GM19468 (cell line): ENCODE data around the gene SORCS2.

ENCODE experiments used
- ATAC-seq: cut with Tn5 transposase; IDR thresholded peaks from one replicate; pipeline ENCODE4 v1.9.1; 2021; ENCODE audit warnings: mild to moderate bottlenecking, moderate library complexity, moderate number of reproducible peaks; ENCODE audit not compliant: unreplicated experiment; ENCODE audit errors: extremely low read depth

SORCS2 gene

DNA sequence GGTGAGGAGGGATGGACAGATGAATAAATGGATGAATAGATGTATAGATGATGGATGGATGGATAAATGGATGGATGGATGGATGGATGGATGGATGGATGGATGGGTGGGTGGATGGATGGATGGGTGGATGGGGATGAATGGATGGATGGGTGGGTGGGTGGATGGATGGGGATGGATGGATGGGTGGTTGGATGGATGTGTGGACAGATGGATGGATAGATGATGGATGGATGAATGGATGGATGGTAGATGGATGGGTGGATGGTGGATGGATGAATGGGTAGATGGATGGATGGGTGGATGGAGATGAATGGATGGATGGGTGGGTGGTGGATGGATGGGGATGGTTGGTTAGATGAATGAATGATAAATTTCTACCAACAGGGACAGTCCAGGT, 449.4 kb downstream of the SORCS2 start:
- ATAC-seq = no peak

- ATAC-seq = no peak
Measured at GRCh38 chr4:7642741-7643458, 450.6 kb downstream of the SORCS2 start.

DNA sequence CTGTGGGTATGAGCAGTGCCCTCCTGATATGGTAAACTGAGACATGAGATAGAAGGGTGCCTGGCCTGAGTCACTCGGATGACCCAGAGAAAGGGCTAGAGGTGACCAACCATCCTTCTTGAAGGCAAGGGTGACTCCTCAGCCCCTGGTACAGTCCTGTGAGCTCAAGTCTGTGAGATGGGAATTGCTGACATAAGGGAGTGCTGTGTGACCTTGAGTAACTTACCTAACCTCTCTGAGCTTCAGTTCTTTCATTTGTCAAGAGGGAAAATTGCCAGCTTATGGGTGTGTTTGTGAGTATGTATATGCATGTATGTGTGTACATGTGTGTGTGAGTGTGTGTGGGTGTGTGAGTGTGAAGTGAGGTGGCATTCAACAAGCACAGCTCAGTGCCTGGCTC, 452.8 kb downstream of the SORCS2 start:
- ATAC-seq = no peak

- ATAC-seq = no peak
Measured at GRCh38 chr4:7645956-7646355, 453.6 kb downstream of the SORCS2 start.

- ATAC-seq = no peak
Measured at GRCh38 chr4:7646384-7647061, 454.2 kb downstream of the SORCS2 start.

- no peak for ATAC-seq
Measured at GRCh38 chr4:7647186-7647585, 454.8 kb downstream of the SORCS2 start.

- ATAC-seq = no peak
Measured at GRCh38 chr4:7647600-7648543, 455.5 kb downstream of the SORCS2 start.

DNA sequence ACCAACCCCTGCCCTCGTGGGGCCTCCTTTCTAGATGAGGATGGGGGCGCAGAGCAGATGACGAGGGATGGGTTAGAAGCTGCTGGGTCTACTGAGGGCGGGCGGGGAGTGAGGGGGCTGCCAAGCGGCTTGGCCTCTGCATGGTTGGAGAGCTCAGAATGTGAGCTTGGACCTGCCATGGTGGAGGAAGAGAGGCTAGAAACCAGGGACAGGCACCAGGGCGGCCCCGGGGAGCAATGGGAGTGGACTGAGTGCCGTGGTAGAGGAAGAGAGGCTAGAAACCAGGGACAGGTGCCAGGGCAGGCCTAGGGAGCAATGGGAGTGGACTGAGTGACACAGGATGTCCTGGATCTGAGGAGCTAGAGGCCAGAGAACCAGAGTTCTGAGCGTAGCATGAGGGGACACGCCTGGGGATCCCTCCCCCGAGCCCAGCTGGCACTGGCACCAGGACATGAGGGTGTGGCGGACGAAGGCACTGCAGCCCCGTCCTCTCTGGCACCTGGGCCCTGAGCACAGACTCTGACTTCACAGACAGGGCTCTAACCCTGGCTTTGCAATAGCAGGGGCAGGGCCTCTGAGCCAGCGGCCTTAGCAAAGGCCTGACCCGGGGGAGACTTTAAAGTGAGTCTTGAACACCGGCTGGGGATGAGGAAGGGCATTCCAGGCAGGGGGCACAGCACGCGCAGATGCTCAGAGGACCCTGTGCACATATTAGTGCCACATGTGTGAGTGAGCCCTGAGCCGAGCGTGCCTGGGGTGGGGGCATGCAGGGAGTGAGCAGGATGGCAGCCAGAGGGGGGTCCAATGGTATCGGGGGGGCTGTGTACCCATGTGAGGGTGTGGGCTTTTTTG, 456.4 kb downstream of the SORCS2 start:
- ATAC-seq = no peak

- no peak for ATAC-seq
Measured at GRCh38 chr4:7649411-7649740, 457.0 kb downstream of the SORCS2 start.

DNA sequence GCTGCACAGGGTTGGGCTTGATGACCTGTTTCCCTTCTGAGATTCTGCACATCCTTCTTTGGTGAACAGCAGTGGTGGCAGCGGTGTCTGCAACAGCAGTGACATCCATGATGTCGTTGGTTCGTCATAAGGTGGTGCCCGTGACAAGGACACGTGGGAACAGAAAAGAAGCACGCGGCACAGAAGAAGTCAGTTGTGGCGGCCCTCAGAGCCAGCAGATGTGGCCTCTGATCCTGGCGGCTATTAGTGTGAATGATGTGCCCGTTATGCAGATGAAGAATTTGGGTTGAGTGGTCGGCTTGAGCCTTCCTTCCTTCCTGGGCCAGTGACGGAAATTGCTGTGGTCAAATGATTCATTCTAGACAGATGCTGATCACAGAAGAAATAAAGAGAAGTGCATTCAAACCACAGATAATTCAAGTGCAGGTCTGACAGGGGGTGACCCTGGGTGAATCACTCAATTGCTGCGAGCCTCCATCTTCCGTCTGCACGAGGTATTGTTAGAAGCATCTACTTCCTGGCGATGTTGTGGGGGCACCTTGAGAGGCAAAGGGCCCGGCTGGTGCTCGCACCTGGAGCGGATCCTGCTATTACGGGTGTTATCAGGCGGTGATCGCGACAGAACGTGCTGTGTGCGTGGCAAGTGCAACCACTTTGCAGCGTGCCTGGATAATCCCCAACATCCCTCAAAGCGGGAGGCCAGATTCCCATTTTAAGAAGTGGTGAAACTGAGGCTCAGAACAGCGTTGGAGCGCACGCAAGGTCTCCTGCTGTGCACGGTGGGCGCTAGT, 457.6 kb downstream of the SORCS2 start:
- ATAC-seq = no peak

DNA sequence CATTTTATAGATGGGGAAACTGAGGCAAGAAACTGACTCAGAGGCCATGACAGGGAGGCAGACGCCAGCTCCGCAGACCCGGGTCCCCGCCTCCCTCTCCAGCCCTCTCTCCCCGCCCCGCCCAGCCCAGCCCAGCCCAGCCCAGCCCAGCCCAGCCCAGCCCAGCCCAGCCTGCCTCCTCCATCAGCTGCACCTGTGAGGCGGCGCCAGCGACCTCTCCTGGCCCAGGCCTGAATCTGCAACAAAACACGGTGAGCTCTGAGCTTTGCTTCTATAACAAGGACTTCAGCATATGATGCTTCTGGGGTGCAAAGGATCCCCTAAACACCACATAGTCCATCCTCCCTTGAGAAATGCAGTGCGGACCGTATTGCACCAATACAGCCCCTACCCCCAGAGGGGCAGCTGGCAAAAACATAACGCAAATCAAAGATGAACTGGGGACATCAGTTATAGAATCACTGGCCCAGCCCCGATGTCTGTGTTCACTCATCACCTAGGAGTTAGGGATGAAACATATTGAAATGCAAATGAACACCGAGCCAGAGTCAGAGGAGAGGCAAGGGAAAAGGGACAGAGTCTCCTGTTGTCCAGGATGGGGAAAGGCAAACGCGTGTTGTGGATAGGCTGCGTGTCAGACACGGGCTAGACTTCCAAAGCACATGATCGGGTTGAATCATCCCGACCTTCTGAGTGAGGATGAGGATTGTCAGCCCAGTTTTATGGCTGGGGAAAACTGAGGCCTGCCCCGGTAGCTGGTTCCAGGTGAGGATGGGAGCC, 458.5 kb downstream of the SORCS2 start:
- no peak for ATAC-seq

- ATAC-seq = no peak
Measured at GRCh38 chr4:7651461-7651921, 459.2 kb downstream of the SORCS2 start.

DNA sequence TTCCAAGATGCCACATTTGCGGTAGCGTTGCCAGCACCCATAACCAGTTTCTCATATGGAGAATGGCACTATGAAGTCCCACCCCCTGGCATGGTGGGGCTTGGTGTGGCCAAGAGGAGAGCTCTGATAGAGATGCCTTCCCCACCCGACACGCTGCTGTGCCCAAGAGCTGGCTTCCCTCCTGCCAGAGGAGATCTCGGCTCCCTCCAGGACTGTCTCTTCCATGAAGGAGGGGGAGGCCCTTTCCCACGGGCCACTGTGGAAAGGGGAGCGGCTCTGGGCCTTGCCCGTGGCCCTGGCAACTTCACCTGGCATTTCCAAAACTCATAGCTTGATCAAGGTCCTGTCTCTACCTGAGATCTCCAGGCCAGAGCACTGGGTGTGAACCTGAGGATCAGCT, 459.7 kb downstream of the SORCS2 start:
- no peak for ATAC-seq

GRCh38 chr4:7652451-7652881, 460.1 kb downstream of the SORCS2 start:
- no peak for ATAC-seq

GRCh38 chr4:7652906-7653305, 460.6 kb downstream of the SORCS2 start:
- ATAC-seq = no peak

GRCh38 chr4:7653510-7654369, 461.4 kb downstream of the SORCS2 start:
- no peak for ATAC-seq
